NK-92 treated with Interleukin-12 subunit alpha and Interleukin-12 subunit beta, amount 100 ng/mL, for 24 hours (cell line): ENCODE measurements around the gene METRNL.
"Not testable (repeated sequence)": the region's sequence is repeated elsewhere in the genome, so short reads cannot be mapped to it uniquely, and the experiment has no call there.

Experiments
- DNase-seq: peaks from one replicate; lab custom pipeline; 2025; lab: John Stamatoyannopoulos, UW

The METRNL gene

DNA sequence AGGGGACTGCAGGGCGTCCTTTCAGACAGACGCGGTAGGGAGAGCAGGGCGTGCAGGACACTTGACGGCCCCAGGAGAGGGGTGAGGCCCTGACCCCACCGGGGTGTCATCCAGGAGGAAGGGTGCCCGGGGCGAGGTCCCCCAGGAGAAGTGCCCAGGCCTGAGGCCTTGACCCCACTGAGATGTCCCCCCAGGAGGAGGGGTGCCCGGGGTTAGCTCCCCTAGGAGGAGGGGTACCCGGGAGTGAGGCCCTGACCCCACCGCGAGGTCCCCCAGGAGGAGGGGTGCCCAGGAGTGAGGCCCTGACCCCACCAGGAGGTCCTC lies 27.2 kb upstream of the METRNL start:
- DNase-seq: no peak

DNA sequence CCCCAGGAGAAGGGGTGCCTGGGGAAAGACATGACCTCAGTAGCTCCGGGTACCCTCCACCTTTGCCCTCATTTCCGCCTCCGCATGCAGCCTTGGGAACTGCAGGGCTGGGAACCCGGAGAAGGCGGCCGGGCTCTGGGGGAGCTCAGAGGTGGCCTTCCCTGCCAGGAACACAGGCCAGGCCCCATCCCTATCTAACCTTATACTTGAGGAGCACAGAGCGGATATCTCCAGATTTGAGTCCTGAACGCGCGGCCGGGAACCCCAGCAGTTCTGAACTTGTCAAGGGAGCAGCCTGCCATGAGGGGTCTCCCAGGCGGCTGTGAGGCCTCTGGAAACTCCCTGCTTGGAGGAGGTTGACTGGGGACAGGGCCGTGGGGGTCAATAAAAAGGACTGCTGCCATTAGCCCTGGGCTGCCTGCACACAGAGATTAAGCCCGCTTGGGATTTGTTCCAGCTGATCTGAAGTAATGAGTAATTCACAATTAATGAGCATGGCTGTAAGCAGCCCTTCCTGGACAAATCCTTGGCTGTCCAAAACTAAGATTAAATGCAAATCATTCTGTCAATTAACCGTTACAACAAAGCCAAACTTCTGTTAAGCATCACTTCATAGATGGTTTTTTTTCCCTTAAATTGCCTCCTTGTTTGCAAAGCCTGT lies 26.3 kb upstream of the METRNL start:
- no peak for DNase-seq

DNA sequence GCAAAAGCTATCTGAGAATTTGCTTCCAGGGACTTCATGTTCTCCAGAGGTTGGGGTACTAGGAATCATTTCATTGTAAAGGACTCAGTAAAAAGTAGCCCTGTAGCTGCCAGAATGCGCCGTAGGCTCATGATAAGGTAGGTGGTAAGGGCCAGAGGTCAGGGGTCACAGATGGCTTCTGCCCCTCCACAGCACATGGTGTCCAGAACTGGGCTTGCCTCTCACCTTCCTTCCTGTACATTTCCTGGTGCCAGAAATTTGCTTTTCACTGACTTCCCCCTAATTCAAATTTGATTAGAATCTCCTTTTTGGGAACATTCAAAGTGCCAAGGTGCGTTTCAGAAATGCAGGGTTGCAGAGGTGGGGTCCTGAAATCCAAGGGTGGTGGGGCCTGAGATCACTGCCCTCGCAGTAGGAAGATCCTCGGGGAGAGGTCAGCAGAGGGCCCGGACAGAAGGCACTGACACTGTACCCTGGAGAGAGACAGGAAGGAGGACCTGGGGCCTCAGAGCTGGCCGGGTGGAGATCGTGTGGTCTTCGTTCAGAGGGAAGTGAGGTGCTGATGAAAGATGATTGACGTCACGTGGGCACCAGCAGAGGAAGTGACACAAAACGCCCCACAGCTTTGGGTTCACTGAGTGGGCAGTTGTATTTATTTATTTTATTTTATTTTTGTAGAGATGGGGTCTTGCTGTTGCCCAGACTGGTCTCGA lies 25.5 kb upstream of the METRNL start:
- DNase-seq: no peak

DNA sequence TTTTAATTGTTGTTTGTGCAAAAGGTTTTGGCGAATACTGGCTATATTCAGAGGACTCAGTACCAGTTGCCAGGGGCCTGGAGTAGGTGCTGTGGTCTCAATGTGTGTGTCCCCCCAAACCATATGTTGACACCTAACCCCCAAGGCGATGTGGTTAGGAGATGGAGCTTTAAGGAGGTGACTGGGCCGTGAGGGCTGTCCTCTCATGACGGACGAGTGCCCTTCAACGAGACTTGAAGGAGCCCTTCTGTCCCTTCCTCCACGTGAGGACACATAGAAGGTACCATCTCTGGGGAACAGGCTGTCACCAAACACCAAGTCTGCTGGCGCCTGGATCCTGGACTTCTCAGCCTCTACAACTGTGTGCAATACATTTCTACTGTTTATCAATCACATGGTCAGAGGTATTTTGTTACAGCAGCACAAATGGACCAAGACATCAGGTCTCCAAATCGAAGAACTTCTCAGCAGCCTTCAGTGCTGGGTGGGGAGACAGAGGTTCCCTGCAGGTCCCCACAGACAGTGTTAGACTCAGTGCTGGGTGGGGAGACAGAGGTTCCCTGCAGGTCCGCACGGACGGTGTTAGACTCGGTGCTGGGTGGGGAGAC lies 24.8 kb upstream of the METRNL start:
- no peak for DNase-seq

DNA sequence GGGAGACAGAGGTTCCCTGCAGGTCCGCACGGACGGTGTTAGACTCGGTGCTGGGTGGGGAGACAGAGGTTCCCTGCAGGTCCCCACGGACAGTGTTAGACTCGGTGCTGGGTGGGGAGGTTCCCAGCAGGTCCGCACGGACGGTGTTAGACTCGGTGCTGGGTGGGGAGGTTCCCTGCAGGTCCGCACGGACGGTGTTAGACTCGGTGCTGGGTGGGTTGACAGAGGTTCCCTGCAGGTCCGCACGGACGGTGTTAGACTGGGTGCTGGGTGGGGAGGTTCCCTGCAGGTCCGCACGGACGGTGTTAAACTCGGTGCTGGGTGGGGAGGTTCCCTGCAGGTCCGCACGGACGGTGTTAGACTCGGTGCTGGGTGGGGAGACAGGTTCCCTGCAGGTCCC lies 24.2 kb upstream of the METRNL start:
- DNase-seq: not testable (repeated sequence)

DNA sequence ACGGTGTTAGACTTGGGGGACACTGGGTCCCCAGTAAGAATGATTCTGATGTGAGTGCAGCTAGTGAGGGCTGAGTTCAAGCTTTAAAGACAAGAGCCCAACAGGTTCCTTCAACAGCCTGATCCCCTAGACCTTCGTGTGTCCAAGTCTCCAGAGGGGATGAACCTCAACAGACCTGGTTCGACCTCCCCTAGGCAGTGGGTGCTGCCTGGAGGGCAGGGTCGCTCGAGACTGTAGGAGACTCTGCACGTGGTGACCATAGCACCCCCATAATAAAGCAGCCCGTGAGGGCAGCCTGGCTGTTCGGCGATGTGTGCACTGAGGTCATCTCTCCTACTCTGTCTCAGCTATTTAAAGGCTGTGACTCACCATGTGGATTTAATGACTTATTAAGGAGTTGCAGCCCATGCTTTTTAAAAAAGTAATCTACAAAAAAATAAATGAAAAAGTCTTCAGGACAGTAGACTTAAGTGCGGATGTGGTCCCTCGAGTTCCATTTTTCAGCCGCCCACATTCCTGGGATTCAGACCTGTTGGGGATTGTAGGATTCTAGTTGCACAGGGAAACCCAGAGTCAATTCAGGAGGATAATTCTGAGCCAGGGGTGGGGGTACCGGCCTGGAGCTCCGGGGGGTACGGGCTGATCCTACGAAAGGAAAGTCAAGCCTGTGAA lies 23.4 kb upstream of the METRNL start:
- no peak for DNase-seq

DNA sequence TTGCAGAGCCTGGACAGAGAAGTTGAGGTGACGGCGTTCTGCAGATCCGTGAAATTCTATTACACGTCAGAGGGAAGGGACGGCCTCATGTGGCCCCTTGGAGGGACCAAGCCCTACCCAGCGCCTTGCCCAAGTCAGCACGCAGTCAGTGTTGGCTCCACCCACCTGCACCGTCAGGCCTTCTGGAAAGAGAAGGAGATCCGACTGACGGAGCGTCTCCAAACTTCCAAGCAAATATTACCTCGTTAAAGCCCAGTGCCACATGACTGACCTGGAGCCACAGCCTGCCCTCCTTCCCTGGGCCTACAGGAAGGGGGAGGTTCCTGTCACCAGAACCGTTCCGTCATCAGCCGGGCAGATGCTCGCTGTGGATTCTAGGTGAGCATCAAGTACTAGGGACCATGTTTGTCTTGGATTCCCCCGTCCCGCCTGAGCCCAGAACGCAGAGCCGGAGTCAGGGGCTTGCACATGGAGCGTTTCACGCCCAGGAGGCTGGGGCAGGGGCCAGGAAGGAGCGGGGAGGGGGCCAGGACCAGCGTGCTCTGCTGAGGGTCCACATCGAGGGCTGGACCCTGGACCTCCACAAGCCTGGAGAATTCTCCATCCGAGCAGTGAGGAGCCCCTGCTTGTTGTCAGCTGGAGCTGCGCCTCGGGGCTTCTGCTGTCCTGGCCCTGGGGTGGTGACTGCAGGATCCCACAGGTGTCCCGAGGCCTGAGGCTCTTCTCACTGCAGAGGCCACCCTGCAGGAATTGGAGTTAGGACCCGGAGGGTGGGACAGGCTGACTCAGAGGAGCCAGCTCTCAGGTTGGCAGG lies 22.6 kb upstream of the METRNL start:
- DNase-seq: no peak

DNA sequence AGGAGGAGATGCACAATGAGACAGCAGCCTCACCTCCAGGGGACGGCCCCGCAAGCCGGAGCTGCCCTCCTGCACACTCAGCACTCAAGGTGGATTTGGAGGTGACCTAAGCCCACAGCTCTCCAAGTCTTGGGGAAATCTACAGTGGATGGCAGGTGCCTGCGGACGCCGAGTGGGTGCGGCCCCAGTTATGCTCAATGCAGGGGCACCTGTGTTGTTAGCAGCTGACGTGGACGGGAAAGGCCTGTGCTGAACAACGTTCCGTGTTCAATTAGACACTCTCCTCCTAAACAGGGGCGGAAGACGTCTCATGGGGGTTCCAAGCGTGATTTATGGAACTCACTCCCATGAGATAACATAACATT lies 22.0 kb upstream of the METRNL start:
- no peak for DNase-seq

DNA sequence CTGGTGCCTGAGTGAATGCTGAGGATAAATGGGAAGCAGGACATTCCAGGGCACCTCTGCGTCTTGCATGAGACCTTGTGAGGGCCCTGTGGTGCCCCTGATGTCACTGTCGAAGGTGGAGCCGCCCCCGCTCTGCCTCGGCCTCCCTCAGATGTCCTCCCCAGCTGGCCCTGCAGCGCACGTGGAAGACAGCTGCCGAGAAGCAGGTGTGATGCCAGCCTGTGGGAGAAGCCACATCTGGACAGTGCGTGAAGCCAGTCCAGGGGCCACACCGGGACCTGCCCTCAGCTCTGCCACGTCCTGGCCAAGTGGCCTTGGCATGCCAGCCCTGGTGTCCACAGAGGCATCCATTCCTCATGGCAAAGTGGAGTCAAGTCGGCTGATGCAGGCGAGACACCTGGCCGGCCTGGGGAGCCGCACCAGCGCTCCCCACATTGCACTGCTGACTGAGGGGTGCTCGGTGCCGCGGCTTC lies 21.6 kb upstream of the METRNL start:
- DNase-seq: no peak

DNA sequence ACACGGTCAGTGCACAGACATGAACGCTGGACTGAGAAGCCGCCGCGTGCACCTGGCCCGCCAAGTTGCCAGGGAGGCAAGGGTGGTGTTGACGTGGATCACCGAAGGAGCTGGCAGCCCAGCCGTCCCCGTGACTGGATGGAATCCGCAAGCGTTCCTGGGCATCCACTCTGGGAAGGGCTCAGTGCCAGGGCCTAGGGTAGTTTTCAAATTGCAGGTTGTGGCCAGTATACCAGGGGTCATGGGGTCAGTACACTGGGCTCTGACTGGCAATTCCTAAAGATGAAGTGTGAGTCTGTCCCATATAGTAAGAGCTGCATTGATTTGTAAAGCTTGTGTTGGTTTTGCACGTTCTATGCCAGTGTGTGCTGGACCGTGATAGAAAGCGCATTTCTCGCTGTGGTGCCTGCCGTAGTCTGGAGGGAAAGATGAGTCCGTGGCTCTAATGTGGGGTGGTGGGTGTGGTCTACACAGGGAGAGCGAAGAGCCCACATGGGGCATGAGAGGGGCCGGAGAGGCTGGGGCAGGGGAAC lies 21.1 kb upstream of the METRNL start:
- DNase-seq: no peak

DNA sequence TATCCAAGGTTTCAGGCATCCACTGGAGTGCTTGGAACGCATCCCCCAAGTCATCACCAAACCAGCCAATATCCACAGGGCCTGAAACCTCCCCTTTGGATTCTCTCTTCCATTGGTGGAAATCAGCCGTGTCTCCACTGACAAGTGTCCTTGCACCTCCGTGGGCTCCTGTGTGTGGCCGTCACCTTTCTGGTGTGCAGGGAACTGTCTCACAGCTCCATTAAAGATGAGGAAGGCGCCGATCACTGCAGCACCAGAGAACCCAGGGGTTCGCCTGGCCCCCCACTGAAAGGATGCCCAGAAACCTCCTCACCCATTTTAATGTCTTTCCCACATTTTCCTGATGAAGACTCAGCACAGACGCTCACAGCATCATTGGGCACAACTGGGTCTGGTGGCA lies 17.8 kb upstream of the METRNL start:
- DNase-seq: no peak

DNA sequence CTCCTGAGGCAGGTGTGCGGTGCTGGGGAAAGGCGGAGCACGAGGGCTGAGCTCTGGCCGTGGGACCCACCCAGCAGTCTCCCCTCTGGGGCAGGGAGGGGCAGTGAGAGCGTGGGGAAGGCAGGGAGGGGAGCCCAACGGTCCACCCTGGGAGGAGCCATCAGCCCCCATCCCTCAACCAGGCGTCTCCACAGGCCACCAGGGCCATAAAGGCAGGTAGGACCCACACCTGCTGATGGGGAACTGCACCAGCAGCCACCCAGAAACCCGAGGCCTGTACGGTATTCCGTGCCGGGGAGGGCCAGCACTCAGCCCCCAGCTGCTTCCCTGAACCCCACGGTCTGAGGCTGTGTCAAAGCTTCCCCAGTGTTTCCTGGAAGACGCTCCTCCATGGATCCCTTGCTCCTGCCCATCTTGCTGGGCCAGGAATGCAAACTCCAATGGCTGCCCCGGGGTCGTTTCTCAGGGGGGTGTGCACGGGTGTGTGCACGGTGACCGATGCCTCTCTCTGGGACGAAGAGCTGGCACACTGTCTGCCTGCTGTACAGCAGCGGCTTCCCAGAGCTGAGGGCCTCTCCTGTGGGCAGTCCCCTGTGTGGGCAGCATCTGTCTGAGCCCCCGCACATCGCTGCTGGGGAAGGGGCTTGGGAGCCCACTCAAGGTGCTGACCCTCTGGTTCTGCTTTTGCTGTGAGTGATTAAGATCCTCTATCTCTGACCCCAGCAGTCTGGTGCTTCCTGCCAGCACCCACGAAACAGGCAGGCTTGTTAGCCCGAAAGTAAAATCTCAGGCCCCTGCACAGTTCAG lies 17.2 kb upstream of the METRNL start:
- DNase-seq: no peak

DNA sequence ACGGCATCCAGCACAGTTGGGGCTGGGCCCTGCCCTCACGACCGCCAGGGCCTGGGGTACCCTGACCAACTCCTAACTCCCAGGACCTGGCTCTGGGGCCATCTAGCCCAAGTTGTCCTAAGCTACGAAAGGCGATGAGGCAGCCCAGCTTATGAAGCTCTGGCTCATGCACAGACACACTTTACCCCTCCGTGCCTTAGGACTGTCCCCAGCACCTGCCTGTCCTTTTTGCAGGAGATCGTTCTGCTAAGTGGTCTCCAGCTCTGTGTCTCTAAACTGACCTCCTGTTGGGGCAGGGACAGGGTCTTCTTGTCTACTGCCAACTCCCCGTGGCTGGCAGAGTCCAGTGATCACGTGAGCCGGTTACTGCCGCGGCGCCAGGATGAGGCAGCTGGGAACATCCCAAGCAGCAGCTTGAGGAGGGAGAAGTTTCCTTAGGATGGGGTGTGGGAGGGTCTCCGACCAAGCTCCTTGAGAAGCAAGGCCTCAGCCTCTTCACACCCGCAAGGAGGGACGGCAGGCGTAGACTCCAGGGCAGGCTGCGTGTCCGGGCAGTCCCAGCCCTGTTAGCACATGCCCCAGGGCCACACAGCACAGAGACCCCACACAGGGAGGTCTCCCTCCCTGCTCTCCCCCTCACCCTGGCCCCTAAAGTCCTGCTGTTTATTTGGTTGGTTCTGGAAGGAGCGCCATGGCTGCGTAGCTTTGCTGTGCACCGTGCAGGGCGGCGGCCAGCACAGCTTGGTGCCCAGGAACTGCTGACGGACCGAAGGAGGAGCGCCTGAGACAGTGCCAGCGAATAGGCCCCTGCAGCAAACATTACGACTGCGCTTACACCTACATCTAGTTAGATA lies 16.4 kb upstream of the METRNL start:
- DNase-seq: no peak

DNA sequence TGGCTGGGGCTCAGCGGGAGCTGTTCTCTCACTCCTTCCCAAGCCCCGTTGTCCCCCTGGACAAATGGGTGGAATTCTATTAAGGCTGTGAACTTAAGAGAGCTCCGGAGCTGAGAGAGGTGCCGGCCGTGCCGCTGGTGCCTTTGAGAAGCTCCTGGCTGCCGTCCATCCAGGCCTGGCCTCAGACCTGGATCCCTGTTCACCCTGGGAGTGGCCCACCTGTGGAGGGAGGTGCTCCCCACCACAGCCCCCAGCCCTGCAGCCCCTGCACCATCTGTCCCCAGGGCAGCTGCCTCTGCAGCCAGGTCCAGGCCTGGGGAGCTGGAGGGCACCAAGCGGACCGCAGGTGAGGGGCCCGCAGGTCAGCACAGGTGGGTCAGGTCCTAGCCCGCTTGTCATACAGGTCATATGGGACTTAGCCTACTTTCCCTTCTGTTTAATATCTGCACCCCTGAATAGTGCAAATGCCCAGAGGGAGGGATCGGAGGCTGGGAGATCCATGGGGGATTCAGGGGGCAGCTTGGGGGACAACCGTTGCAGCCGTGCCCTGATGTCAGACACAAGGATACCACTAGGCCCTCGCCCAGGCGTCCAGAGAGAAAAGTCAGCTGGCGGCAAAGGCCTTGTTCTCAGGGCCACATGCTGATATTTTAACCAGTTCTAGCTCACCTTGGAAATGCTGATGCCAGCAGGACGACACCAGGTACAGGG lies 15.2 kb upstream of the METRNL start:
- no peak for DNase-seq

DNA sequence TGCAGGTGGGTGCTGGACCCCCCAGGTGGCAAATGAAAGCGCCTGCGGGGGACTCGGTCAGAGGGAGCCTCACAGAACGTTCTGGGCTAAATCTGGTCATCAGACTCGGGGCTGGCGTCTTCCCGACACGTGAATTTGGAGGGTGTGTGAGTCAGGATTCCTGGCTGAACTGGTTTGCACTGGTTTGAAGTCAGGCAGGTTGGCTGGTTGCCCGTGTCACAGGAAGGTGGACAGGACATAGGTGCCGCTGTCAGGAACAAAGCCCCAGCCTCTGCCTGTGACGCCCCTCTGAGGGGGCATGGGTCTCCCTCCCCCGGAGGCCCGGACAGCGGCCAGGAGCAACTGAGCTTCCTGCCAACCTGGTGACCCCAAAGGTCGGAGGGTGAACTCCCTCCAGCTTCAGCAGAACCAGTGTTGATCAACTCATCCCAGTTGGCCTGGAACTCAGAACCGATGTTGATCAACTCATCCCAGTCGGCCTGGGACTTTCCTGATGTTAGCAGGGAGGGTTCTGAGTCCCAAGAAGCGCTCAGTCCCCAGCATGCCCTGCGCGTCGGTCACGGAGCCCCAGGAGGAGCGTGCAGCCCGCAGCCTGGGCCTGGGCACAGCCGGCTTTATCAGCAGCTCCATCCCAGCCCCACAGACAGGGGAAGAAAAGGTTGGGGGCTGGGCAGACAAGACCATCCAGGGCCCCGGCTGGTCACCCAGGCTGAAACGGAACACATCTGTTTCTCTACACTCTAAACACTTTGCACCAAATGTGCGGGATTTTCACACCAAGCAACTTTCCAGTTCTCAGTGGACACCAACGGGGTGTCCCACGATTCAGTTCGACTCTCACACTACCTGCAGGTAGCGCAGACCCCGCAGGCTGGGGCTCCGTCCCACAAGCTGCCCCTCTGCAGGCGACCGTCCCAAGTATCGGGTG lies 14.4 kb upstream of the METRNL start:
- no peak for DNase-seq

DNA sequence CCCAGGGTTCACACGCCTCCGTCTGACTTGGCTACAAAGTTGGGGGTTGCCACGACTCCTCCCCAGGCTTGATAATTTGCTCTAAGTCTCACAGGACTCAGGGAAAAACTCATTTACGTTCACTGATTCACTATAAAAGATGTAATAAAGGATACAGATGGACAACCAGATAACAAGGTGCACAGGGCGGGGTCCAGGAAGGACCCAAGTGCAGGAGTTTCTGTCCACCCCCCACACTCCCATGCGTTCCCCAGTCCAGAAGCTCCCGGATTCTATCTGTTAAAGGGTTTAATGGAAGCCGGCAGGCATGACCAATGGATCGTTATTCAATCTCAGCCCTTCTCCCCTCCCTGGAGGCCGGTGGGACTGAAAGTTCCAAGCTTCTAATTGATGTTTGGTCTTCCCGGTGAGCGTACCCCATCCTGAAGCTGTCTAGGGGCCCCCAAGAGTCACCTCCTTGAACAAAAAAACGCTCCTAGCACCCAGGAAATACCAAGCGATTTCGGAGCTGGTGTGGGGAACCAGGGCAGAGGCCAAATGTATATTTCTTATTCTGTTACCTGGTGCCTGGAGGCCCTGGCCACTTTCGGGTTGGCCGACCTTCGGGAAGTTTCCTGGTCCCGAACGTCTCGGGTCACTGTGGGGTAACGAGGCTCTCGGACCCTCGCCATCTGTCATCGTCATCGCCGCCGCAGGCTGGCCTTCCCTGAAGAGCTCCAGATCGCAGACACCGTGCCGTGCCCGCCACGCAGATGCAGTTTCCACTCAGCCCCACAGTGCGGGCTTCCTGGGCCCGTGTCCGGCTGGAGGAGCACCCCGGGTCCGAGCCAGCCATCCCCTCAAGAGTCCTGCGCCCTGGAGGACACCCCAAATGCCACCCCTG lies 13.5 kb upstream of the METRNL start:
- DNase-seq: no peak

DNA sequence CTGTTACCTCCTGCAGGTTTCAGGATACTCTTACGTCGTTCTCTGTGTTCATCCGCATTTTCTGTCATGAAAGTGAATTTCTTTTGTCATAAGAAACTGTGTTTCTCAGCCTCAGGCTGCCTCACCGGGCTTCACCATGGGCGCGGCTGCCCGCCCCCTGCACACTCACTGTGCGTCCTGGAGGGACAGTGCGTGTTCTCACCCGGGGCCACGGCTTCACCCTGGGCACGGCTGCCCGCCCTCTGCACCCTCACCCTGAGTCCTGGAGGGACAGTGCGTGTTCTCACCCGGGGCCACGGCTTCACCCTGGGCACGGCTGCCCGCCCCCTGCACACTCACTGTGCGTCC lies 12.9 kb upstream of the METRNL start:
- DNase-seq: not testable (repeated sequence)
